ENCODE data around the gene STK35.

DNA sequence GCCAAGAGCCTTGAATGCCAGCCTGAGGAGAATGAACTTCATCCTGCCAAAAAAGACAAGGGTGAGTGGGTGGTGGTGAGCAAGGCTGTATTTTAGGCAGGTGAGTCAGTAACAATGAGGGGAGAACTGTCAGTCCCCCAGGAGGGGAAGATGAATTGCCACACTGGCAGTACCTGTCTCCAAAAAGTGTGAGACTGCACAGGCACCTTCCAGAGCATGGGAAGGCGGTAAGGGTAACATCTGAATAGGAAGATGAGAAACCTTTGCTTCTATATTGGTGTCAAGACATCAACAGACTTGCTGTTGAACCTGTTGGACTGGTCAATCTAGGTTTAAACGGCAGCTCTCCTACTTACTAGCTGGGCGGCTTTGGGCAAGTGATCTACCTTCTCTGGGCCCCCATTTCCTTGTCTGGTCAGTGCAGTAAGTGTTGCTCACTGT lies 30.9 kb downstream of the STK35 start:
- TF ChIP-seq CTCF (IDR thresholded peaks at IDR 0.05; ENCODE audit: low read depth, low read length, poor library complexity, severe bottlenecking) (no peak), EZH2phosphoT487 (IDR thresholded peaks at IDR 0.05; ENCODE audit: borderline replicate concordance, low read length) (no peak)
